Heart left ventricle (tissue), 16 donors: Measurements from ENCODE around the gene WDR62. TPM values are rescaled to one million over a fixed set of nuclear protein-coding genes. Genes with fewer than 3 reads are reported as not detected.
"Not testable (repeated sequence)": the region's sequence is repeated elsewhere in the genome, so short reads cannot be mapped to it uniquely, and the experiment has no call there.

Source experiments
- ATAC-seq, 4 donors: fragments of 200-7000 bp; cut with Tn5 transposase; one replicate each; pipeline ENCODE4 v1.9.1; 2020 to 2022; ENCODE audit warnings: moderate library complexity in 4 of 4, mild to moderate bottlenecking in 3 of 4, moderate number of reproducible peaks in 1 of 4
- DNase-seq, 5 donors: peaks; one replicate each; pipeline ENCODE4 v3.0.0-alpha.2; 2020
- H3K27ac ChIP-seq, 12 donors: fragments of 200-600 bp; sonication (generic) in 4 of 12; one replicate each; pipeline versions ENCODE4 v1.5.0 to v1.8.0; 2016 to 2022; ENCODE audit warnings: mild to moderate bottlenecking in 2 of 12
- H3K27me3 ChIP-seq, 9 donors: fragments of 200-600 bp; sonication (generic) in 2 of 9; one replicate each; pipeline versions ENCODE4 v1.5.1 to v1.8.0; 2016 to 2022; ENCODE audit warnings: mild to moderate bottlenecking in 3 of 9
- H3K36me3 ChIP-seq, 9 donors: fragments of 200-600 bp; sonication (generic) in 2 of 9; one replicate each; pipeline versions ENCODE4 v1.5.0 to v1.8.0; 2018 to 2022; ENCODE audit warnings: mild to moderate bottlenecking in 2 of 9
- H3K4me1 ChIP-seq, 12 donors: fragments of 200-600 bp; sonication (generic) in 4 of 12; one replicate each; pipeline versions ENCODE4 v1.5.0 to v1.8.0; 2016 to 2022; ENCODE audit warnings: mild to moderate bottlenecking in 3 of 12
- H3K4me3 ChIP-seq, 12 donors: fragments of 200-600 bp; sonication (generic) in 4 of 12; one replicate each; pipeline versions ENCODE4 v1.5.0 to v1.8.0; 2017 to 2022; ENCODE audit warnings: mild to moderate bottlenecking in 9 of 12, moderate library complexity in 4 of 12
- H3K9me3 ChIP-seq, 12 donors: fragments of 200-600 bp; sonication (generic) in 4 of 12; one replicate each; pipeline versions ENCODE4 v1.5.0 to v1.8.0; 2016 to 2022; ENCODE audit warnings: mild to moderate bottlenecking in 1 of 12
- CTCF ChIP-seq, 12 donors: fragments of 200-600 bp; sonication (generic) in 4 of 12; IDR thresholded peaks; one replicate each; pipeline versions ENCODE4 v1.5.0 to v1.8.0; 2018 to 2022; ENCODE audit warnings: antibody characterized with exemption in 12 of 12, mild to moderate bottlenecking in 5 of 12
- POLR2A ChIP-seq, 2 donors: fragments of 450-650 bp; IDR thresholded peaks; one replicate each; pipeline ENCODE4 v1.6.1; 2017; ENCODE audit warnings: antibody characterized with exemption in 2 of 2, mild to moderate bottlenecking in 2 of 2, moderate library complexity in 2 of 2
- WGBS, 4 donors: extraction: QIAGEN DNeasy Blood & Tissue Kit in 2 of 4; methylation state at CpG; one replicate each; pipeline versions ENCODE4 v1.1.5 to v1.1.7; 2013 to 2018; 5-methylcytosine and 5-hydroxymethylcytosine counted together
- intact Hi-C, 10 donors: fragments of 100-400 bp; cut with DNase I; formaldehyde crosslinking; loops; one replicate each; pipeline versions ENCODE4 v1.11.1 to v1.14.2; 2022
- polyA plus RNA-seq, 2 donors: library from polyadenylated mRNA; stranded (reverse); fragments of 200-250 nt; gene quantifications; one replicate each; pipeline ENCODE4 v1.2.3, GENCODE V29; 2013
- total RNA-seq, 9 donors: library from RNA; depleted of rRNA in 2 of 9; stranded (reverse); fragments of >200 nt in 2 of 9; fragmentation: NEBNext Ultra II Directional in 3 of 9; extraction: Animal tissue kit (Norgen Biotek cat#: 25700) in 3 of 9; gene quantifications; one replicate each; pipeline versions ENCODE4 v1.1.0 to v1.2.4, GENCODE V29; 2016 to 2023
- donor health status: ischemic (EF 13 %, LVEDD 7.1; RV severe dilation, severe dysfunction).
- donor health status: healthy with polysubstance abuse.
- donor health status: DM: no; HTN: yes; CAD: no.
- donor health status: DM: no; HTN: no; CAD: no.
- donor health status: ischemic (EF 25% LVEDD 6.9; RV normal size, moderate dysfunction).
- donor health status: ischemic (EF 25% LVEDD 5.7; RV mildly dilated, moderate dysfunction).
- donor health status: healthy.
- donor health status: DM: yes; HTN: yes; CAD: no.
- donor health status: ischemic (EF 35%, LVEDD 5.7; RV mildly dilated, moderate dysfunction).
- donor health status: nonischemic (EF 11% LVEDD 7.7; RV severe dilation, severe dysfunction).
- donor health status: DM: yes; HTN: yes; CAD: no.
- donor health status: PGD.
- donor health status: ischemic (EF 29% LVEDD 5.4; RV normal size, mild dysfunction).
- donor health status: nonischemic (EF 23%, LVEDD 6.1; RV moderate dilation, normal function).

Gene WDR62
- total and polyA plus RNA-seq, 11 donors, result 1.4 to 24.3 (median 7.7) TPM

- no peak for ATAC-seq
- H3K36me3 ChIP-seq, result peaks cover 0 to 52% (median 44%) of the 10 kb centered on the region in 9 donors
- 81 to 90% (median 83%) methylated on average over 9 of the region's 9 CpGs for WGBS, 4 donors
Observed at GRCh38 chr19:36125557-36125956, 70.9 kb downstream of the WDR62 start.

GRCh38 chr19:36128392-36128736, 73.7 kb downstream of the WDR62 start:
- H3K27me3 ChIP-seq, result no peaks in the 10 kb centered on the region
- H3K9me3 ChIP-seq, result no peaks in the 10 kb centered on the region
- 13 to 17% (median 15%) methylated on average over 10 of the region's 10 CpGs for WGBS, 4 donors
- peak overlapping the region; percentile 2 to 68 (median 50) for H3K4me3 ChIP-seq
- no peak for TF ChIP-seq CTCF (IDR thresholded peaks at IDR 0.05)
- H3K27ac ChIP-seq, result peak overlapping the region; percentile 87 to 99 (median 90)
- intact Hi-C loops, result loop anchor here in 5 of 10 donors (1.0 to 10.0 kb wide), 5 partner anchors 11 to 366 kb away; no protein-coding TSS in a partner anchor
- DNase-seq, result no peak
- H3K36me3 ChIP-seq, result peaks cover 0 to 29% (median 26%) of the 10 kb centered on the region in 9 donors
- peak; percentile 11 to 21 (median 14) for ATAC-seq
- peaks cover 0 to 47% (median 11%) of the 10 kb centered on the region in 12 donors for H3K4me1 ChIP-seq

More at GRCh38 chr19:36125557-36125956, 70.9 kb downstream of the WDR62 start:
- Histone ChIP-seq H3K27me3 (no peaks in the 10 kb centered on the region), H3K4me3 (no peak overlapping the region), H3K27ac (no peak overlapping the region), H3K9me3 (no peaks in the 10 kb centered on the region), H3K4me1 (peaks cover 0 to 24% (median 11%) of the 10 kb centered on the region in 12 donors)
- intact Hi-C loops, result loop anchor here in 2 of 10 donors (2.0 to 10.0 kb wide), 2 partner anchors 47 to 369 kb away; no protein-coding TSS in a partner anchor
- no peak for DNase-seq
- TF ChIP-seq CTCF (IDR thresholded peaks at IDR 0.05) (no peak), POLR2A (IDR thresholded peaks at IDR 0.05) (no peak)

- peak in 1 of 5 donors; percentile 61 for DNase-seq
- Histone ChIP-seq H3K4me1 (peaks cover 0 to 49% (median 11%) of the 10 kb centered on the region in 12 donors), H3K27ac (peak overlapping the region in 2 of 12 donors; percentile 18 to 61)
- intact Hi-C loops, H3K4me3 ChIP-seq, ATAC-seq, H3K36me3 ChIP-seq, H3K27me3 ChIP-seq, H3K9me3 ChIP-seq: not testable (repeated sequence)
- 62 to 74% (median 67%) methylated on average over 6 of the region's 6 CpGs for WGBS, 4 donors
Observed at GRCh38 chr19:36131221-36131620, 76.5 kb downstream of the WDR62 start.

GRCh38 chr19:36134867-36135266, 80.2 kb downstream of the WDR62 start:
- ATAC-seq, intact Hi-C loops, DNase-seq, H3K27me3 ChIP-seq, H3K36me3 ChIP-seq, H3K9me3 ChIP-seq, H3K27ac ChIP-seq, H3K4me3 ChIP-seq: not testable (repeated sequence)
- peaks cover 0 to 42% (median 8%) of the 10 kb centered on the region in 12 donors for H3K4me1 ChIP-seq
- 86 to 94% (median 90%) methylated on average over 4 of the region's 4 CpGs for WGBS, 4 donors

GRCh38 chr19:36136964-36137686, 82.4 kb downstream of the WDR62 start:
- intact Hi-C loops, result no loop called here
- no peak overlapping the region for H3K4me3 ChIP-seq

More at GRCh38 chr19:36136964-36137686, 82.4 kb downstream of the WDR62 start:
- Histone ChIP-seq H3K27me3 (no peaks in the 10 kb centered on the region), H3K27ac (peak overlapping the region in 11 of 12 donors; percentile 30 to 75 (median 53)), H3K36me3 (peaks cover 0 to 6% (median 4%) of the 10 kb centered on the region in 9 donors), H3K4me1 (peaks cover 0 to 35% (median 16%) of the 10 kb centered on the region in 12 donors), H3K9me3 (no peaks in the 10 kb centered on the region)
- 56 to 67% (median 63%) methylated on average over 12 of the region's 12 CpGs for WGBS, 4 donors
- peak; percentile 60 to 81 (median 71) for DNase-seq
- TF ChIP-seq CTCF (IDR thresholded peaks at IDR 0.05), result no peak
- no peak for TF ChIP-seq POLR2A (IDR thresholded peaks at IDR 0.05)
- peak in 3 of 4 donors; percentile 15 to 43 (median 17) for ATAC-seq
